ENCODE data around the gene PLN.

The PLN gene

GRCh38 chr6:118542184-118542952 lies 5.7 kb upstream of the PLN start:
- H3K4me3 ChIP-seq (replicated peaks; ENCODE audit: insufficient read depth, low read length): no peak overlapping the region
- no peak overlapping the region for H3K27ac ChIP-seq (replicated peaks)
- no peak for DNase-seq (ENCODE audit: low read depth in 1 of 2, low spot score in 1 of 2)
- no peak for TF ChIP-seq SPI1 (IDR thresholded peaks at IDR 0.05; ENCODE audit: borderline replicate concordance, low read depth)
- TF ChIP-seq, protein P1, sequence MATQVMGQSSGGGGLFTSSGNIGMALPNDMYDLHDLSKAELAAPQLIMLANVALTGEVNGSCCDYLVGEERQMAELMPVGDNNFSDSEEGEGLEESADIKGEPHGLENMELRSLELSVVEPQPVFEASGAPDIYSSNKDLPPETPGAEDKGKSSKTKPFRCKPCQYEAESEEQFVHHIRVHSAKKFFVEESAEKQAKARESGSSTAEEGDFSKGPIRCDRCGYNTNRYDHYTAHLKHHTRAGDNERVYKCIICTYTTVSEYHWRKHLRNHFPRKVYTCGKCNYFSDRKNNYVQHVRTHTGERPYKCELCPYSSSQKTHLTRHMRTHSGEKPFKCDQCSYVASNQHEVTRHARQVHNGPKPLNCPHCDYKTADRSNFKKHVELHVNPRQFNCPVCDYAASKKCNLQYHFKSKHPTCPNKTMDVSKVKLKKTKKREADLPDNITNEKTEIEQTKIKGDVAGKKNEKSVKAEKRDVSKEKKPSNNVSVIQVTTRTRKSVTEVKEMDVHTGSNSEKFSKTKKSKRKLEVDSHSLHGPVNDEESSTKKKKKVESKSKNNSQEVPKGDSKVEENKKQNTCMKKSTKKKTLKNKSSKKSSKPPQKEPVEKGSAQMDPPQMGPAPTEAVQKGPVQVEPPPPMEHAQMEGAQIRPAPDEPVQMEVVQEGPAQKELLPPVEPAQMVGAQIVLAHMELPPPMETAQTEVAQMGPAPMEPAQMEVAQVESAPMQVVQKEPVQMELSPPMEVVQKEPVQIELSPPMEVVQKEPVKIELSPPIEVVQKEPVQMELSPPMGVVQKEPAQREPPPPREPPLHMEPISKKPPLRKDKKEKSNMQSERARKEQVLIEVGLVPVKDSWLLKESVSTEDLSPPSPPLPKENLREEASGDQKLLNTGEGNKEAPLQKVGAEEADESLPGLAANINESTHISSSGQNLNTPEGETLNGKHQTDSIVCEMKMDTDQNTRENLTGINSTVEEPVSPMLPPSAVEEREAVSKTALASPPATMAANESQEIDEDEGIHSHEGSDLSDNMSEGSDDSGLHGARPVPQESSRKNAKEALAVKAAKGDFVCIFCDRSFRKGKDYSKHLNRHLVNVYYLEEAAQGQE (IDR thresholded peaks at IDR 0.05; ENCODE audit: insufficient replicate concordance, low read depth): no peak
- TF ChIP-seq CTCF (IDR thresholded peaks at IDR 0.05; ENCODE audit: insufficient read depth, low read length): no peak
- no peak for TF ChIP-seq GABPA (IDR thresholded peaks at IDR 0.05; ENCODE audit: low read depth)
- no peak for TF ChIP-seq POLR2AphosphoS5 (IDR thresholded peaks at IDR 0.05; ENCODE audit: low read depth)
- H3K27me3 ChIP-seq (ENCODE audit: insufficient read depth, poor library complexity, severe bottlenecking): no peaks in the 10 kb centered on the region

- Histone ChIP-seq H3K27me3 (ENCODE audit: insufficient read depth, poor library complexity, severe bottlenecking) (no peaks in the 10 kb centered on the region), H3K27ac (replicated peaks) (no peak overlapping the region), H3K4me3 (replicated peaks; ENCODE audit: insufficient read depth, low read length) (no peak overlapping the region)
- no peak for DNase-seq (ENCODE audit: low read depth in 1 of 2, low spot score in 1 of 2)
- TF ChIP-seq GABPA (IDR thresholded peaks at IDR 0.05; ENCODE audit: low read depth) (no peak), SPI1 (IDR thresholded peaks at IDR 0.05; ENCODE audit: borderline replicate concordance, low read depth) (no peak), POLR2AphosphoS5 (IDR thresholded peaks at IDR 0.05; ENCODE audit: low read depth) (no peak), CTCF (IDR thresholded peaks at IDR 0.05; ENCODE audit: insufficient read depth, low read length) (no peak)
- TF ChIP-seq, protein P1 (IDR thresholded peaks at IDR 0.05; ENCODE audit: insufficient replicate concordance, low read depth): no peak
Observed at GRCh38 chr6:118544105-118544504, 4.0 kb upstream of the PLN start.

- no peak for DNase-seq (ENCODE audit: low read depth in 1 of 2, low spot score in 1 of 2)
- Histone ChIP-seq H3K4me3 (replicated peaks; ENCODE audit: insufficient read depth, low read length) (no peak overlapping the region), H3K27ac (replicated peaks) (no peak overlapping the region), H3K27me3 (ENCODE audit: insufficient read depth, poor library complexity, severe bottlenecking) (no peaks in the 10 kb centered on the region)
- no peak for TF ChIP-seq POLR2AphosphoS5 (IDR thresholded peaks at IDR 0.05; ENCODE audit: low read depth)
- no peak for TF ChIP-seq SPI1 (IDR thresholded peaks at IDR 0.05; ENCODE audit: borderline replicate concordance, low read depth)
- no peak for TF ChIP-seq GABPA (IDR thresholded peaks at IDR 0.05; ENCODE audit: low read depth)
- TF ChIP-seq, protein P1 (IDR thresholded peaks at IDR 0.05; ENCODE audit: insufficient replicate concordance, low read depth): no peak
Observed at GRCh38 chr6:118546164-118546879, 1.8 kb upstream of the PLN start.
